Measurements from ENCODE around the gene PURA.
"Not testable (repeated sequence)": the region's sequence is repeated elsewhere in the genome, so short reads cannot be mapped to it uniquely, and the experiment has no call there.

PURA gene

GRCh38 chr5:140150201-140150600, 36.3 kb downstream of the PURA start:
- in situ Hi-C loops (cut with MboI; ENCODE audit: low sequenced_read_pairs), result loop anchor here (5.0 kb wide), 1 partner anchor 68 kb away; no protein-coding TSS in a partner anchor
- no peaks in the 10 kb centered on the region for H3K27me3 ChIP-seq (ENCODE audit: low read depth)
- H3K36me3 ChIP-seq (replicated peaks), result no peaks in the 10 kb centered on the region
- H3K9me3 ChIP-seq, result no peaks in the 10 kb centered on the region
- no peak overlapping the region for H3K4me3 ChIP-seq
- DNase-seq (ENCODE audit: low spot score in 2 of 2), result no peak
- H3K4me1 ChIP-seq, result no peaks in the 10 kb centered on the region

- H3K4me3 ChIP-seq, result no peak overlapping the region
- no peaks in the 10 kb centered on the region for H3K9me3 ChIP-seq
- in situ Hi-C loops (cut with MboI; ENCODE audit: low sequenced_read_pairs), result loop anchor here (5.0 kb wide), 1 partner anchor 69 kb away; no protein-coding TSS in a partner anchor
- no peaks in the 10 kb centered on the region for H3K4me1 ChIP-seq
- no peaks in the 10 kb centered on the region for H3K27me3 ChIP-seq (ENCODE audit: low read depth)
- H3K36me3 ChIP-seq (replicated peaks), result no peaks in the 10 kb centered on the region
- no peak for DNase-seq (ENCODE audit: low spot score in 2 of 2)
These were observed 37.5 kb downstream of the PURA start for GRCh38 chr5:140151144-140152021.

GRCh38 chr5:140152022-140152999, 38.4 kb downstream of the PURA start:
- Histone ChIP-seq H3K4me1 (peaks cover 4% of the 10 kb centered on the region; the same call in 1 of the 2 replicates), H3K9me3 (no peaks in the 10 kb centered on the region), H3K4me3 (no peak overlapping the region), H3K27me3 (ENCODE audit: low read depth) (no peaks in the 10 kb centered on the region), H3K36me3 (replicated peaks) (no peaks in the 10 kb centered on the region)
- in situ Hi-C loops (cut with MboI; ENCODE audit: low sequenced_read_pairs), result loop anchor here (5.0 kb wide), 1 partner anchor 70 kb away; no protein-coding TSS in a partner anchor
- no peak for DNase-seq (ENCODE audit: low spot score in 2 of 2)

- Histone ChIP-seq H3K36me3 (replicated peaks) (no peaks in the 10 kb centered on the region), H3K4me3 (no peak overlapping the region), H3K4me1 (peaks cover 6% of the 10 kb centered on the region), H3K9me3 (no peaks in the 10 kb centered on the region), H3K27me3 (ENCODE audit: low read depth) (no peaks in the 10 kb centered on the region)
- in situ Hi-C loops (cut with MboI; ENCODE audit: low sequenced_read_pairs), result loop anchor here (5.0 kb wide), 1 partner anchor 71 kb away; no protein-coding TSS in a partner anchor
- DNase-seq (ENCODE audit: low spot score in 2 of 2), result no peak
These were observed 39.3 kb downstream of the PURA start for GRCh38 chr5:140153255-140153654.

- Histone ChIP-seq H3K36me3 (replicated peaks) (no peaks in the 10 kb centered on the region), H3K4me1 (peaks cover 6% of the 10 kb centered on the region)
- in situ Hi-C loops (cut with MboI; ENCODE audit: low sequenced_read_pairs), result loop anchor here (5.0 kb wide), 1 partner anchor 72 kb away; no protein-coding TSS in a partner anchor
These were observed 40.0 kb downstream of the PURA start for GRCh38 chr5:140153905-140154304.

GRCh38 chr5:140154710-140155381, 40.9 kb downstream of the PURA start:
- not testable (repeated sequence) for H3K9me3 ChIP-seq; DNase-seq (ENCODE audit: low spot score in 2 of 2); H3K4me3 ChIP-seq; H3K36me3 ChIP-seq (replicated peaks); H3K27me3 ChIP-seq (ENCODE audit: low read depth); H3K4me1 ChIP-seq
- in situ Hi-C loops (cut with MboI; ENCODE audit: low sequenced_read_pairs), result loop anchor here (5.0 kb wide), 2 partner anchors 73 to 368 kb away; no protein-coding TSS in a partner anchor

More at GRCh38 chr5:140153905-140154304, 40.0 kb downstream of the PURA start:
- H3K27me3 ChIP-seq (ENCODE audit: low read depth), result no peaks in the 10 kb centered on the region
- H3K4me3 ChIP-seq, result no peak overlapping the region
- DNase-seq (ENCODE audit: low spot score in 2 of 2), result no peak
- H3K9me3 ChIP-seq, result no peaks in the 10 kb centered on the region

GRCh38 chr5:140157032-140157781, 43.3 kb downstream of the PURA start:
- peak; percentile 87 to 94 for DNase-seq (ENCODE audit: low spot score in 2 of 2)
- peaks cover 6% of the 10 kb centered on the region for H3K4me1 ChIP-seq
- H3K9me3 ChIP-seq, result no peaks in the 10 kb centered on the region
- peak overlapping the region; percentile 14 for H3K4me3 ChIP-seq
- no peaks in the 10 kb centered on the region for H3K27me3 ChIP-seq (ENCODE audit: low read depth)
- in situ Hi-C loops (cut with MboI; ENCODE audit: low sequenced_read_pairs), result loop anchor here (5.0 kb wide), 1 partner anchor 370 kb away; no protein-coding TSS in a partner anchor
- H3K36me3 ChIP-seq (replicated peaks), result no peaks in the 10 kb centered on the region

- no peak for DNase-seq (ENCODE audit: low spot score in 2 of 2)
- in situ Hi-C loops (cut with MboI; ENCODE audit: low sequenced_read_pairs), result loop anchor here (5.0 kb wide), 1 partner anchor 372 kb away; no protein-coding TSS in a partner anchor
- Histone ChIP-seq H3K4me1 (peaks cover 6% of the 10 kb centered on the region), H3K4me3 (no peak overlapping the region), H3K27me3 (ENCODE audit: low read depth) (no peaks in the 10 kb centered on the region), H3K9me3 (no peaks in the 10 kb centered on the region), H3K36me3 (replicated peaks) (no peaks in the 10 kb centered on the region)
These were observed 45.4 kb downstream of the PURA start for GRCh38 chr5:140159014-140159927.

- in situ Hi-C loops (cut with MboI; ENCODE audit: low sequenced_read_pairs), result no loop called here
These were observed 48.4 kb downstream of the PURA start for GRCh38 chr5:140162275-140162674.

GRCh38 chr5:140162781-140163180, 48.9 kb downstream of the PURA start:
- in situ Hi-C loops (cut with MboI; ENCODE audit: low sequenced_read_pairs), result no loop called here
- Histone ChIP-seq H3K9me3 (no peaks in the 10 kb centered on the region), H3K4me3 (no peak overlapping the region), H3K27me3 (ENCODE audit: low read depth) (no peaks in the 10 kb centered on the region), H3K36me3 (replicated peaks) (no peaks in the 10 kb centered on the region), H3K4me1 (no peaks in the 10 kb centered on the region)
- no peak for DNase-seq (ENCODE audit: low spot score in 2 of 2)

More at GRCh38 chr5:140162275-140162674, 48.4 kb downstream of the PURA start:
- Histone ChIP-seq H3K4me1 (peaks cover 2% of the 10 kb centered on the region; the same call in 1 of the 2 replicates), H3K36me3 (replicated peaks) (no peaks in the 10 kb centered on the region), H3K4me3 (no peak overlapping the region), H3K27me3 (ENCODE audit: low read depth) (no peaks in the 10 kb centered on the region), H3K9me3 (no peaks in the 10 kb centered on the region)
- DNase-seq (ENCODE audit: low spot score in 2 of 2), result no peak

GRCh38 chr5:140165101-140165922, 51.4 kb downstream of the PURA start:
- no peaks in the 10 kb centered on the region for H3K27me3 ChIP-seq (ENCODE audit: low read depth)
- no peak for DNase-seq (ENCODE audit: low spot score in 2 of 2)
- H3K4me3 ChIP-seq, result no peak overlapping the region
- in situ Hi-C loops (cut with MboI; ENCODE audit: low sequenced_read_pairs), result no loop called here
- H3K9me3 ChIP-seq, result no peaks in the 10 kb centered on the region
- H3K4me1 ChIP-seq, result no peaks in the 10 kb centered on the region
- H3K36me3 ChIP-seq (replicated peaks), result no peaks in the 10 kb centered on the region
